Measurements from ENCODE around the gene ZNF543. TPM values are rescaled to one million over a fixed set of nuclear protein-coding genes. Genes with fewer than 3 reads are reported as not detected.

Gene ZNF543
- total and polyA plus RNA-seq, 2 of the 13 experiments (the other 11 are each of a cell fraction or from before 2014, with no cell fraction given): 2.1 to 8.9 TPM

GRCh38 chr19:57338877-57339276, 18.6 kb downstream of the ZNF543 start (continued):
- no peak for TF ChIP-seq HNF1B (CRISPR knock-in tag; IDR thresholded peaks at IDR 0.05)
- TF ChIP-seq ZNF569 (CRISPR knock-in tag; IDR thresholded peaks at IDR 0.05; ENCODE audit: borderline replicate concordance): no peak
- TF ChIP-seq ZFP41 (CRISPR knock-in tag; IDR thresholded peaks at IDR 0.05; ENCODE audit: borderline replicate concordance): no peak
- no peak for TF ChIP-seq ZFP37 (CRISPR knock-in tag; IDR thresholded peaks at IDR 0.05; ENCODE audit: borderline replicate concordance)
- TF ChIP-seq RFXANK (CRISPR knock-in tag; IDR thresholded peaks at IDR 0.05): no peak

- Histone ChIP-seq H3K4me2 (ENCODE audit: low read depth, low read length) (no peak overlapping the region), H3K4me3 (replicated peaks in 1 of 3; ENCODE audit: insufficient read depth in 1 of 3, low read depth in 2 of 3, low read length in 3 of 3) (no peak overlapping the region), H3K27ac (ENCODE audit: extremely low read length, insufficient read depth, low read length) (no peak overlapping the region), H4K20me1 (ENCODE audit: insufficient read depth, low read length) (no peaks in the 10 kb centered on the region), H2AFZ (ENCODE audit: low read length) (no peak overlapping the region), H3K9ac (ENCODE audit: insufficient read depth, low read depth, low read length) (no peak overlapping the region), H3K36me3 (replicated peaks in 1 of 2; ENCODE audit: control insufficient read depth in 1 of 2, insufficient read depth in 2 of 2, low read length in 2 of 2) (no peaks in the 10 kb centered on the region), H3K27me3 (ENCODE audit: control insufficient read depth in 1 of 2, insufficient read depth in 2 of 2, low read length in 2 of 2) (peaks cover 0 to 3% of the 10 kb centered on the region in 2 experiments; a peak in 2 of 5 replicates), H3K79me2 (ENCODE audit: insufficient read depth, low read length) (no peaks in the 10 kb centered on the region), H3K9me3 (ENCODE audit: low read length) (no peaks in the 10 kb centered on the region), H3K4me1 (ENCODE audit: insufficient read depth, low read length) (no peaks in the 10 kb centered on the region)
- ChIA-PET POLR2A (no interaction called here), CTCF (ENCODE audit: low intra/inter-chr PET ratio, low total read pairs) (no interaction called here)
- no peak for FAIRE-seq
- TF ChIP-seq IKZF1 (IDR thresholded peaks at IDR 0.05): no peak
- no peak for TF ChIP-seq SNAPC5 (CRISPR knock-in tag; IDR thresholded peaks at IDR 0.05; ENCODE audit: borderline replicate concordance)
- no peak for TF ChIP-seq PPARG (CRISPR knock-in tag; conservative IDR thresholded peaks at IDR 0.05)
- no peak for TF ChIP-seq ZNF230 (CRISPR knock-in tag; IDR thresholded peaks at IDR 0.05)
- TF ChIP-seq HOMEZ (CRISPR knock-in tag; IDR thresholded peaks at IDR 0.05; ENCODE audit: low read depth): no peak
- no peak for TF ChIP-seq ZNF841 (CRISPR knock-in tag; IDR thresholded peaks at IDR 0.05; ENCODE audit: borderline replicate concordance)
- in situ Hi-C loops (cut with HindIII; ENCODE audit: extremely low pct_ligation_motif_present, low pct_unique_long_range_greater_than_20kb) (no loop called here), intact Hi-C loops (cut with micrococcal nuclease; ENCODE audit: unreplicated experiment) (no loop called here)
- DNase-seq (ENCODE audit: low spot score): no peak
- 12% methylated on average over 6 of the region's 6 CpGs for WGBS (ENCODE audit: low lambda C conversion rate)
- no peak for ATAC-seq
- no TSS peak for BruUV-seq (replicated peaks)
Observed at GRCh38 chr19:57342582-57342981, 22.3 kb downstream of the ZNF543 start.
